ENCODE measurements around the gene CLCA4. TPM values are rescaled to one million over a fixed set of nuclear protein-coding genes. Genes with fewer than 3 reads are reported as not detected.

The CLCA4 gene
- polyA plus RNA-seq, 3 donors, result not detected

- DNase-seq, result no peak
- H3K9me3 ChIP-seq (replicated peaks in 1 of 2; ENCODE audit: control insufficient read depth in 1 of 2, insufficient read depth in 1 of 2, low read length in 2 of 2), result peaks cover 16 to 35% of the 10 kb centered on the region in 2 donors
- no peaks in the 10 kb centered on the region for H3K79me2 ChIP-seq (ENCODE audit: insufficient read depth, low read length)
- Mint-ChIP-seq H3K9me3 (peaks cover 17 to 40% (median 35%) of the 10 kb centered on the region in 7 donors), H3K27me3 (ENCODE audit: low read depth in 3 of 3) (peaks cover 0 to 2% (median 1%) of the 10 kb centered on the region in 3 donors), H3K36me3 (no peaks in the 10 kb centered on the region), H3K4me3 (no peak overlapping the region), H3K4me1 (no peaks in the 10 kb centered on the region), H3K27ac (no peak overlapping the region)
- H2AFZ ChIP-seq (ENCODE audit: insufficient read depth, low read depth, low read length, poor library complexity, severe bottlenecking), result no peak overlapping the region
- intact Hi-C loops (cut with micrococcal nuclease), result no loop called here
- TF ChIP-seq, protein P1, sequence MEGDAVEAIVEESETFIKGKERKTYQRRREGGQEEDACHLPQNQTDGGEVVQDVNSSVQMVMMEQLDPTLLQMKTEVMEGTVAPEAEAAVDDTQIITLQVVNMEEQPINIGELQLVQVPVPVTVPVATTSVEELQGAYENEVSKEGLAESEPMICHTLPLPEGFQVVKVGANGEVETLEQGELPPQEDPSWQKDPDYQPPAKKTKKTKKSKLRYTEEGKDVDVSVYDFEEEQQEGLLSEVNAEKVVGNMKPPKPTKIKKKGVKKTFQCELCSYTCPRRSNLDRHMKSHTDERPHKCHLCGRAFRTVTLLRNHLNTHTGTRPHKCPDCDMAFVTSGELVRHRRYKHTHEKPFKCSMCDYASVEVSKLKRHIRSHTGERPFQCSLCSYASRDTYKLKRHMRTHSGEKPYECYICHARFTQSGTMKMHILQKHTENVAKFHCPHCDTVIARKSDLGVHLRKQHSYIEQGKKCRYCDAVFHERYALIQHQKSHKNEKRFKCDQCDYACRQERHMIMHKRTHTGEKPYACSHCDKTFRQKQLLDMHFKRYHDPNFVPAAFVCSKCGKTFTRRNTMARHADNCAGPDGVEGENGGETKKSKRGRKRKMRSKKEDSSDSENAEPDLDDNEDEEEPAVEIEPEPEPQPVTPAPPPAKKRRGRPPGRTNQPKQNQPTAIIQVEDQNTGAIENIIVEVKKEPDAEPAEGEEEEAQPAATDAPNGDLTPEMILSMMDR (IDR thresholded peaks at IDR 0.05), result no peak
- H3K4me2 ChIP-seq (replicated peaks; ENCODE audit: extremely low read depth, low read length, poor library complexity, severe bottlenecking), result no peak overlapping the region
- no peak overlapping the region for H3K27ac ChIP-seq (ENCODE audit: low read depth in 1 of 2, low read length in 2 of 2)
- H3K36me3 ChIP-seq (replicated peaks in 1 of 2; ENCODE audit: control insufficient read depth in 1 of 2, insufficient read depth in 2 of 2, low read length in 2 of 2), result no peaks in the 10 kb centered on the region
- no peaks in the 10 kb centered on the region for H3K27me3 ChIP-seq (ENCODE audit: control insufficient read depth in 2 of 2, insufficient read depth in 2 of 2, low read length in 2 of 2)
- H3K4me3 ChIP-seq (replicated peaks in 1 of 3; ENCODE audit: low read depth in 2 of 3, low read length in 3 of 3), result no peak overlapping the region
- no peak overlapping the region for H3K9ac ChIP-seq (ENCODE audit: insufficient read depth, low read length, poor library complexity, severe bottlenecking)
- no peaks in the 10 kb centered on the region for H3K4me1 ChIP-seq (ENCODE audit: control insufficient read depth in 1 of 2, insufficient read depth in 2 of 2, low read length in 2 of 2)
- WGBS (ENCODE audit: insufficient coverage), result no CpG with 5 or more reads among the region's 2 CpGs
- H4K20me1 ChIP-seq (ENCODE audit: insufficient read depth, low read length), result no peaks in the 10 kb centered on the region
These were observed 10.9 kb downstream of the CLCA4 start for GRCh38 chr1:86557739-86558138.

- TF ChIP-seq, protein P1 (IDR thresholded peaks at IDR 0.05), result no peak
- Histone ChIP-seq H3K4me1 (ENCODE audit: control insufficient read depth in 1 of 2, insufficient read depth in 2 of 2, low read length in 2 of 2) (no peaks in the 10 kb centered on the region), H3K9ac (ENCODE audit: insufficient read depth, low read length, poor library complexity, severe bottlenecking) (no peak overlapping the region), H3K79me2 (ENCODE audit: insufficient read depth, low read length) (no peaks in the 10 kb centered on the region), H3K27ac (ENCODE audit: low read depth in 1 of 2, low read length in 2 of 2) (no peak overlapping the region), H4K20me1 (ENCODE audit: insufficient read depth, low read length) (no peaks in the 10 kb centered on the region), H3K4me3 (replicated peaks in 1 of 3; ENCODE audit: low read depth in 2 of 3, low read length in 3 of 3) (no peak overlapping the region), H3K27me3 (ENCODE audit: control insufficient read depth in 2 of 2, insufficient read depth in 2 of 2, low read length in 2 of 2) (no peaks in the 10 kb centered on the region), H3K9me3 (replicated peaks in 1 of 2; ENCODE audit: control insufficient read depth in 1 of 2, insufficient read depth in 1 of 2, low read length in 2 of 2) (peaks cover under 1 to 9% of the 10 kb centered on the region in 2 donors), H2AFZ (ENCODE audit: insufficient read depth, low read depth, low read length, poor library complexity, severe bottlenecking) (no peak overlapping the region), H3K36me3 (replicated peaks in 1 of 2; ENCODE audit: control insufficient read depth in 1 of 2, insufficient read depth in 2 of 2, low read length in 2 of 2) (no peaks in the 10 kb centered on the region), H3K4me2 (replicated peaks; ENCODE audit: extremely low read depth, low read length, poor library complexity, severe bottlenecking) (no peak overlapping the region)
- WGBS (ENCODE audit: insufficient coverage), result no CpG with 5 or more reads among the region's 1 CpG
- no peak for DNase-seq
- H3K9me3 Mint-ChIP-seq, result peaks cover 2 to 8% (median 6%) of the 10 kb centered on the region in 7 donors
- no peaks in the 10 kb centered on the region for H3K36me3 Mint-ChIP-seq
- no peak overlapping the region for H3K4me3 Mint-ChIP-seq
- intact Hi-C loops (cut with micrococcal nuclease), result no loop called here
- peaks cover 0 to 2% (median 0%) of the 10 kb centered on the region in 3 donors for H3K27me3 Mint-ChIP-seq (ENCODE audit: low read depth in 3 of 3)
- no peaks in the 10 kb centered on the region for H3K4me1 Mint-ChIP-seq
- no peak overlapping the region for H3K27ac Mint-ChIP-seq
These were observed 17.0 kb downstream of the CLCA4 start for GRCh38 chr1:86563849-86564248.
